Measurements from ENCODE around the gene LIPC.

Gene LIPC

DNA sequence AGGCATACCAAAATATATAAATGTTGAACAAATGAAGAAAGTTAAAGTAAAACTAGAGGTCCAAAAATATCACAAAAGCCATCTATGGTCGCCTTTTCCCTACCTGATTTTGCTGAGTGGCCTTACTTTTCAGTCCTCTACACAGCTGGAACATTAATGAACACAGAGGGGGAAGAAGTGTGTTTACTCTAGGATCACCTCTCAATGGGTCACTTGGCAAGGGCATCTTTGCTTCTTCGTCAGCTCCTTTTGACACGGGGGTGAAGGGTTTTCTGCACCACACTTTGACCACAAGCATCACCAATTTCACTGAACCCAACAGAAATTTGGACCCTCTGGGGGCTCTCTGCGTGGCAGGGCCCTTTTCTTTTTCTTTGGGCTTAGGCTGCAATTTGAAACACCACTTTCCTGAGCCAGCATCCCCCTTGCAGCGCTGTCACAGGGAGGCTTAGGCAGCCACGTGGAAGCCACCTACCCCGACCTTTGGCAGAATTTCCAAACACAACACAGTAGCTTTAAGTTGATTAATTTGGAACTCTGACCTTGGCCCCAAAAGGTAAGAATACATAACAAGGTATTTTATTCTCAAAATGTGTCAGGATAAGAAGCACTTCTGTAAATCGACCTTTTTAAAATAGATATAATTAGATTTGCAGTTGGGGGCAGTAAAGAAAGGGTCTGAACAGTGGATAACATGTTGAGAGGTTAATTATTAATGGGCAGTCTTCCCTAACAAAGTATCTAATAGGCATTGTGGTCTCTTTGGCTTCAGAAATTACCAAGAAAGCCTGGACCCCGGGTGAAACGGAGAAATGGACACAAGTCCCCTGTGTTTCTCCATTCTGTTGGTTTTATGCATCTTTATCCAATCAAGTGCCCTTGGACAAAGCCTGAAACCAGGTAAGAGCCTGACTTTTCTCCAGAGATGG, at the start of gene LIPC:
Gene LIPC, plus strand, starts transcription at position 771 of the 929 bp plus-strand sequence. Its CDS starts 42 bp downstream, at position 813.
- DNase-seq, result no peak

DNA sequence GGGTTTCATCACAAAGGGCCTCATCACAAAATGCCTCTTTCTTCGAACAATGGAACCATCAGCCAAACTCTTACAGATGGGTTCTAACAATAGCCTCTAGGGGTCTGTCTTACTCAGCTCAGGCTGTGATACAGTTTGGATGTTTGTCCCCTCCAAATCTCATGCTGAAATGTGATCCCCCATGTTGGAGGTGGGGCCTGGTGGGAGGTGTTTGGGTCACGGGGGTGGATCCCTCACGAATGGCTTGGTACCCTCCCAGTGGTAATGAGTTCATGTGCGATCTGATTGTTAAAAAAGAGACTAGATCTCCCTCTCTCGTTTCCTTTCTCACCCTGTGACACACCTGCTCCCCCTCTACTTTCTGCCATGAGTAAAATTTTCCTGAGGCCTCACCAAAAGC, 47.9 kb upstream of the LIPC start:
- no peak for DNase-seq

DNA sequence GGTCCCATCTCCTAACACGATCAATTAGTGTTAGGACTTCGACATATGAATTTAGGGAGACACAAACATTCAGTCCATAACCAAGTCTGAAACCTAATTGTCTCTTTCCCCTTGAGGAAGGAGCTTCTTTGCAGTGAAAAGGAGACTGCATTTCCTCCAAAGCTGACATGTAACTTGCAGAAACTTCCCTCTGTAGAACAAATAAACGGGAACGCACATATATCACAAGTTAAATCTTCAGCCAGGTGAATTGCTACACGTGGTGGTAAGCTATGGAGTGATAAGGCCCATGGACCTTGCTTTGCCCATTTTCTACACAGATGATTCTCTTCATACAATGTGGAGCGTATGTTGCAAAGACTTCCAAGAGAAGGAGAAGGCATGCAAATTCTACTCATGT, 47.1 kb upstream of the LIPC start:
- DNase-seq, result no peak

DNA sequence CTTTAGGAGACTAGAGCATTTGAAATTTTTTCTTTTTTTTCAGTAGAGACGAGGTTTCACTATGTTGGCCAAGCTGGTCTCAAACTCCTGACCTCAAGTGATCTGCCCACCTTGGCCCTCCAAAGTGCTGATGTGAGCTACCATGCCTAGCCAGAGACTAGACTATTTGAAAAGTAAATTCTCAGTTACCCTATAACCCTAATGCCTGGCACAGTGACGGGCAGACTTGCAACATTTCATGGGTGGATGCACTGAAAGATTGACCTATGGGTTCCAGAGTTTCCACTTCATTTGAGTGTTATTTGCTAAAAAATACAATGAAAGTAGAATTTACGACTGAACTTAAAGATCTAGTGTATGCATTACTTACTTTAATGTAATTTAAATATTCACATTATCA, 45.7 kb upstream of the LIPC start:
- DNase-seq, result no peak

DNA sequence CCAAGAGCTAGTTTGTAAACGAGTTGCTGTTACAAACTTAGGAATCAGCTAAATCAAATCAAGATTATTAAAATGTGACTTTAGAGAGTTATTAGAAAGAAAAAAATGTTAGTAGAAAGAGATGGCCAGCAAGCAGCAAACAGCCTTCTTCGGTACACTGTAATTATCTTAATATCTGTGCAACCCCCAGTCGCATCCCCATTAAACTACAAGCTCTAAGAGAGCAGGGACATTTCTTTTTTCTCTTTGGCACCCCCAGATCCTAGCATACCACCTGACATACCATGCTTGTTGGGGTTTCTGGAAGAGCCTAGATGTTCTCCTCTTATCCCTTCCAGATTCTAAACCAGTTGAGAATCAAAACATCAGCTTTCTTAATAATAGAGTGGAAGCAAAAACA, 45.1 kb upstream of the LIPC start:
- DNase-seq, result no peak

DNA sequence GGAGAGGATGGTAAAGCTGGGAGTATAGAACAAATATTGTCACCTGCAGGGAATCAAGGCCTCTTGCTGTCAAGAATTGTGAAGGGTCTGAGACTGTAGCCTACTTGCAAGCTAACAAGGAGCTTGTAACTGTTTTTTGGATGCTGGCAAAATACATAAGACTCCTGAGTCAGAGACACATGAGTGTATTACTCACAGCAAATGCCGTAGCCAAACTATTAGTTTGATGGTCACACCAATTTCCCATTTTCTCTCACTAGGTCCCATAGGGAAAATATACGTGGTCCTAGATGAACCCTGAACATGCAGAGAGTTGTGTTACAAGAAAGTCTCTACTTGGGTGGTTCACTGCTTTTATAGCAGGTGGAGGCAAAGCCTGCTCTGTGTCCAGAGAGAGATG, 44.7 kb upstream of the LIPC start:
- peak; percentile 75 for DNase-seq

DNA sequence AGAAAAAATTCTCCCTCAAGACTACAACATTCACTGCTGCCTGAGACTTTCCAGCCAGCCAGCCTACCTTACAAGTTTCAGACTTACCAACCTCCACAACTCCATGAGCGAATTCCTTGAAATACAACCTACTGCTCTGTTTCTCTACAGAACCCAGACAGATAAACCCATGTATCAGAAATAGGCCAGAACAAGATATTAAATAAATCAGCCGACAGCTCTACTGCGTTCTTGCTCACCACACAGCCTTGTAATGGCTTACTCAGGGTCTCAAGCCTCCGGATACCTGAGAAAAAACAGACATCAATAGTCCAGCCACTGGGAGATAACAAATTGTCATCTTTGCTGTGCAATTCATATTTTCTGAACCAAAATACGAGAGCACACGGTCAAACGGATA, 43.6 kb upstream of the LIPC start:
- no peak for DNase-seq

DNA sequence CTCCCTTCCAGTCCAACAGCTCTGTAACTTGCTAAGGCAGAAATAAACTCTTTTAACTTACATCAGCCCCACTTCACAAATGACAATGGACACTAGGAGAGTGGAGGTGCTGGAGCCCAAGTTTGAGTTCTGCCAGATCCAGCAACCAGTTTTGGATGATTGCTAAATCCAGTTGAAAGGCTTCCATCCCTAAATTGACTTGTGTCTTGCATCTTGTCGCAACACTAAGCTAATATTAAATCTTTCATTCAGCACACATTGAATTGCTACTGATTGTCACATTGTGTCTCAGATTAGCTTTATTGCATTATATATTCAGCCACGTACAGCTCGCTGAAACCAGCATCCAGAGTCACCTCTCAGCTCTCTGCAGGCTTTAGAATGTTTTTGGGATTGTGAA, 41.7 kb upstream of the LIPC start:
- no peak for DNase-seq

DNA sequence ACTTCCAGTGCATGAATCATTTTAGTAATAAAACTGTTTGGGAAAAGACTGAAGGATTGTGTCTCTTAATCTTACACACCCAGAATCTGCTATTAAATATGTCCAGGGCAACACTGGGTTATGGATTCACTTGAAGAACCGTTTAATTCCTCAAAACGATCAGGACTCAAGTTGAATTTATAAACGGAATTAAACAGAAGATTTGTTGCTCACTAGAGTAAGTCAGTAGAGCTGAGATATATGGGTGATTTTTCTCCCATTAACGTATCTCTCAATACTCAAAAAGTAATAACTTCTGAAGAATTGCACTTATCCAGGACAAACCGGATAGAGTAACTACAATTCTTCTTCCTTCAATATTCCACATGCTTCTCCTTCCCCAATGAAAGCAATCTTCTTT, 41.1 kb upstream of the LIPC start:
- no peak for DNase-seq

DNA sequence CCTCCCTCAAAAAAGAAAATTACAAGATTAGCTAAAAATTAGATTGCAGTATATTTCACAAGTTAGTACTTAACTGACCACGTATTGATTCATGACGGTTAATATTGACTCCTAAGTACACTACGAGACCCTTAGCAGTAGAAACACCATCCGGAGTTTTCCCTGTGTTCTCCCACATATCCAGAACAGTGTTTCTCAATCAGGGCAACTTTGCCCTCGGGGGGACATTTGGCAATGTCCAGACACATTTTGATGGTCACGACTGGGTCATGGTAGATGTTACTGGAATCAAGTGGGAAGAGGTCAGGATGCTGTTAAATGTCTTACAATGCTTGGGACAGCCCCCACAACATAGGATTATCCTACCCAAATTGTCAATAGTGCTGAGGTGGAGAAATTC, 40.7 kb upstream of the LIPC start:
- DNase-seq, result no peak

DNA sequence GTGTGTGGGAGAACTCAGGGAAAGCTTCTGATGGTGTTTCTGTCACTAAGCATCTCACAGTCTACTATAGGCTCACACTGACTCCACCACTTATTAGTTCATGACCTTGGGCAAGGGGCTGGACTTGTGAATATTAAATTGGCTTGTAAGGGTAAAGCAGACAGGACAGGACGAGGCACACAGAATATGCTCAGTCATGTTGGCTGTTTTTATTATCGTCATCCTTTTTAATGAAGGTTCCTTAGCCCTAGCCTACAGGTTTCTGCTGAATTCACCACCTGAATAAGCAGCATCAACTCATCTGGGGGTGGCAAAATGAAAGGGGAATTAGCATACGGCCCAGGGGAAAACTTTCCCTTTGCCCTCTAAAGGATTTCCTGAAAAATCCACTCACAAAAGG, 39.6 kb upstream of the LIPC start:
- DNase-seq, result no peak

DNA sequence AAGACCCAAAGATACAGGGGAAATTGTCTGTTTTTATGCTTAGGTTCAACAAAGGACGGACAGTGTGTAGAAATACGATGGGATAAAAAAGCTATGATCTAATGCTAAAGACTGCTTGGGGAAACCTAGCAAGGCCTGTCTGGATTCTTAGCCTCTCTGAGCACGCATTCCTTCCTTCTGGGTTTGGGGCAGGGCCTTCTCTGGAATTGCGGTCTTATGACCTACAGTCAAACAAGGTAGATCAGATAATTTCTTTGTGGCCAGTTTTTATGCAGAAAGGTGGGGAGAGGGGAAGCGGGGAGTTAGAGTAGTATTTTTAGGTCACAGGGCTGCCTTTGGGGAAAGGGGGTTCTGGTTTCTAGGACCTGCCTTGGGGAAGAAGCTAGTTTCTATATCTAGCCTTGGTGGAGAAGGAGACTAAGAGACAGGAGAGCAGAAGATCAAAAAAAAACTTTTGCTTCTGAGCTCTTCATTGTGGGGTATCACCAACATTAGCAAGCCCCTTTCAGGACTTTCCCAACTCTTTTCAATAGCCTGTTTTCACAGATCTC, 39.1 kb upstream of the LIPC start:
- DNase-seq, result peak; percentile 36

DNA sequence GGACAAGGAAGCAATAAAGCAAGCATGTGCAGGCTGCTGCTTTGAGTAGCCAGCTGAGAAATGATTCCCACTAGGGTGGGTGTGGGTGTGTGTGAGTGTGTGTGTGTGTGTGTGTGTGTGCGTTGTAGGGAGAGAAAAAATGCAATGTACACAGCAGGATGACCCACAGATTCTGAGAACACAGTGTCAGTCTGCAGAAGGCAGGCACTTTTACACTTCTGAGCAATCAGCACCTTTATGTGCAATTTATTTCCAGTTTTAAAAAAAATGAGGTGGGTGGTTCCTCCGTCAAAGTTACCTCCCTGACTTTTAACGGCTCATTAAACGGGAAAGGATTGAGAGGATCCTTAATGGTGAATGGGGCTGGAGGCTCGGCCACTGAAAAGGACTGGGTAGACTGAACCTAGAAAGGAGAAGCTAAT, 38.5 kb upstream of the LIPC start:
- DNase-seq, result peak; percentile 43

DNA sequence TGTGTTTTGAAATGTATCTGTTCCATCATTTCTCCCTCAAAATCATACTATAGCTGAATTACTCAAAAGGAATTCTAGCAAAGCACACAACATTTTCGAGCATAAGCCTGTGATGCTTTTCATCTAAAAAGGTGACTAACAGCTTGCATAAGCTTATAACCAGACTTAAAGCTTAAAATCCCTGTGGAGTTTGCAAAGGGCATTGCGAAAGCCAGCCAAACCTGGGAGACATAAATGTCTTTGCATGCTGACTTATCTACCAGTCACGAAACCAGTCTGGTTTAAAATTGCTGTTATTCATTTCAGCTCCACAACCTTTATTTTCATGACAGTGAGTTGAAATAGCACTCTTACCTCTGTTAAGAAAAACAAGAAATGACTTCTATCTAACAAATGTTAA, 35.6 kb upstream of the LIPC start:
- peak; percentile 97 for DNase-seq

DNA sequence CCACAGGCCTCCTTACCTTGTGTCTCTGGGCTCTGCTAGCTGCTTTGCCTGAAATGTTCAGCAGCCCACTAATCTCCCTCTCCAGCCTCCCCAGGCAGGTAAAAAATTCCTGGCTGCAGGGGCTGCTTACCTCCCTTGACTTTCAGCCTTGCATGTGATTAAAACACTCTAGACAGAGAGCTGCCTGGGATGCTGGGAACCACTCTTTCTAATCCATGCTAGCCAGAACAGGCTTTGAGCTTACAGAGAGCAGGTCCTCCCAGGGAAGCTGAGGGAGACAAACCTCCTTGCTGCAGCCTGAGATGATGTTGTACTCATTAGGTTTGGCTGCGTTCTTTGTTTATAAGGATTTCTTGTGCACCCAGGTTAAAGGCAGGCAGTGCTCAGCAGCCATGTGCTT, 33.7 kb upstream of the LIPC start:
- no peak for DNase-seq

DNA sequence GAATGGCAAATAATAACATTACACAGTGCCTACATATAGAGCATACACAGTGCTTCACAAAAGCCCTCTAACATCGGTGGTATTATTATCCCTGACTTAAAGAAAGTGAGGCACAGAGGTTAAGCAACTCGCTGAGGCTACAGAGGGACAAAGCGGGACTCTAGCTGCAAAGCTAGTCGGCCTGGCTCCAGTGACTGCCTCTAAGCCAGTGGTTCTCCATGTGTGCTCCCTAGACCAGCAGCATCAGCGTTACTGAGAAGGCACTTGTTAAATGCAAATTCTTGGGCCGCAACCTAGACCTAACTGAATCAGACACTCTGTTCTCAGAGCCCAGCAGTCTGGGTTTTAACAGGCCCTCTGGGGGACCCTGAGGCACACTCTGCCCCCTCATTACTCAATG, 33.1 kb upstream of the LIPC start:
- no peak for DNase-seq

DNA sequence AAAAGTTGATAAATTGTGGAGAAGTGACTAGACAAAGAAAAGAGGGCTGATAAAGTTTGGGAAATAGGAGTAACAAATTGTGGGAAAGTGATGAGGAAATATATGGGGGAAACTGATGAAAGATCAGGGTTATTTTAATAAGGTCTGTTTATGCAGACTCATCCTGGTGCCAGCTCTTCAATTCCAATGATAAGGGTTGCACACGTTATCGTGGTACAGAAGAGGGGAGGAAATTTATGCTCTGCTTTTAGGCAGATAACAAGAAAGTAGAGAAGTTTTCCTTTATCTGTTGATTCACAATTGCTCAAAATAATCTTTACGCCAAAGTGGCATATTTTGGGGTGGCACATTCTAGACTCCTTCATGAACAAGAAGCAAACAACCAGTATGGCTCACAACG, 32.1 kb upstream of the LIPC start:
- no peak for DNase-seq

DNA sequence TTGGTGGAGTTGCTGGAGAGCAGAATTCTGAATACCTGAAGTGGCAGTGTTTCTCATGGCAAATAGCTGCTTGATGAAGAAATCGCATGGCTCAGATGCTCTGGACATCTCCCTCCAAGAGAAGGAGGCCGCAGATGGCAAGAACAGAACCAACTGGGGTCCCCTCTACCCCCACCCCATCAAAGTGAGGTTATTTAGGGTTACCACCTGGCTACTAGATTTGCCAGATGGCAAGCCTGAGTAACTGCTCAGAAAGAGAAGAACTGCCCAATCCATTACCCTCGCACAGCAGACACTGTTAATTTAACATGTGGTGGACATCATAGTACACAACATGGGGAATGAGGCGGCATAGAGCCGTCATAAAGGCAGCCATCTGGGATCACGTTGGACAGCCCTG, 30.5 kb upstream of the LIPC start:
- no peak for DNase-seq

DNA sequence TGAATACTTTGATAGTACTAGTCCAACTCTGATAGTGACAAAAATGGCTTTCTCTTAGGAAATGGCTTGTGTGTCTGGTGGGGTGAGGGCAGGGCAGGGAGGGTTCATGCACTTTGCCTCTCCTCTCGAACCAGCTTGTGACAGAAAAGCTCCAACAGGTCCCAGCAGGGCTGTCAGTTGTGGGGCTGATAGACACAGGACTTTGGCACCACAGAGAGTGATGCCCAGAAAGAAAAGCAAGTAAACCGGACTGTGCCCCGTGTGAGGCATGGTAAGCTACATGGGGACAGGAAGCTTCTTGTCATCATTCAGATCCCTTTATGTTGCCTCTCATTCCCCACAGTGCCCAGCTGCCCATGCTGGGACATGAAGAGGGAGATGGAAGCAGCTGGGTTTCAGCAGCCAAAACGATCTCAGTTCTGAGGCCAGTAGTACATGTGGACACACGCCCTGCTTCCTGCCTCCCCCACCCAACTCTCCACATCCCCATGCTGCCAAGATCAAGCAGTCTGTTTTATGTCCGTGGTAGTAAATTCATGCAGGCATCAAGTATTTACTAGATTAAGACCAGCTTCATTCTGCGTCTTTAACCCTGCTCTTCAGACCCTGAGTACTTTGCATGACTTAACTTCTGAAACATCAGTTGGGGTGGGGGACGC, 29.7 kb upstream of the LIPC start:
- no peak for DNase-seq

DNA sequence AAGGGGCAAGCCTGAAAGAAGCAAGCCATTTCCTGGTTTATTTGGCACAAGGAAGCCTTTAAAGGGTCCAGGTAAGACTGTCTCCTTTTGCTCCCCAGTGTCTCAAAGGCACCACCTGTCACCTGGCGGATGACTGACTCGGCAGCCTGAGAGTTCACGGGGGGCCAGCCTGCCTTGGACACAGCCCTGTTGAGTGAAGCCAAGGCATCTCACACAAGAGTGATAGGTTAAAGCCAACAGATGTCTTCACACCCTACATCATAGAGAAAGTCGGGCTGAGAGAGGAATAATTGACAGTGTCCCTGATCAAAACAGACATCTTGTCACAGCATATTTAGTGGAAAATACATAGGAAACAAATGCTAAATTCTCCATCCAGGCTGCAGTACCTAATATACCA, 28.2 kb upstream of the LIPC start:
- no peak for DNase-seq

DNA sequence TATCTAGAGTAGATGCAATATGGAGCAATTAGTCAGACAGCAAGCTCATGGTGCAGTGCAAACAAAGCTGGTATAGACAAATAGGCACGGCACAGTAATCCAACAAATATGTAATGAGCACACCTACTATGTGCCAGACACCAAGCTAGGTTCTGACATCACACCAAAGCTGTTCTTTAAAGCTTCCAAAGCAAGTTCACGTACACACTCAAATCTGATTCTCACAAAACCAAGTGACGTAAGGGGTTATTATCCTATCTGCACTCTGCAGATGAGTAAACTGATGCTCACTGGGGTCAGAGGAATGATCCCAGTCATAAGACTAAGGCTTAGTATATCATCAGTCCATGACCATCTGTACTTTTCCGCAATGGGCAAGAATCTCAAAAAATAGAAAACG, 27.8 kb upstream of the LIPC start:
- no peak for DNase-seq

DNA sequence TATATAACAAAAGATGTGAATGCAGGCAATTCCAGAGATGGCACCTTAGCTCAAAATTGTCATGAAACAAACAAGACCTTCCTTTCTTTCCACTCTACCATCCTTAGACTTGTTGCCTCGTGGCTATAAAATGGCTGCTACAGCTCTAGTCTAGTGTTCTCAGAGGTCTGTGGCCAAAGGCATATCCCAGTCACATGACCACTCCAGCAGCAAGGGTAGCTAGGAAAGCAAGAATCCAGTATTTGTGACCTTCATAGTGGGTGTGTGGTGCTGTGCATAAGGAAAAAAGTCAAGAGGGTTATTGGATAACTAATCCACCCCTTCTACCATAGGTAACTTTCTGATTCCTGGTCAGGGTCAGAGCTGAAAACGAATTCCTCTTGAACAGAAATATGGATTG, 27.1 kb upstream of the LIPC start:
- no peak for DNase-seq

DNA sequence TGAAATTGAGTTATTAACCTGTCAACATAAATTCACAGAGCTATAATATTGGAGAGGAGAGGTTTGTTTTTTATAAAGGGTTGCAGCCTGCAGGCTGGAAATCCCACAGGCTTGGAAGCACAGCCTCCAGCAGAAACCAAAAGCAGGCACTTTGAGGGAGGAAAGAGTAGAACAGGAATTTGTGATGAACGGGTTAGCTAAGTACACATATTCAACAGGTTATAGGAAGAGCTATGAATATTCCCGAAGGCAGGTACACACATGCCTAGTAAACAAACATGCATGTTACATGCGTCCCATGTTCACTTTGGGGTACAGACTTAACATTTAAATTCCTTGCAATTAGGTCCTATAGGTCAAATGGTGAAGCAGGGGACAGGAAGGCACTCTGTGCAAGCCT, 25.9 kb upstream of the LIPC start:
- DNase-seq, result no peak

DNA sequence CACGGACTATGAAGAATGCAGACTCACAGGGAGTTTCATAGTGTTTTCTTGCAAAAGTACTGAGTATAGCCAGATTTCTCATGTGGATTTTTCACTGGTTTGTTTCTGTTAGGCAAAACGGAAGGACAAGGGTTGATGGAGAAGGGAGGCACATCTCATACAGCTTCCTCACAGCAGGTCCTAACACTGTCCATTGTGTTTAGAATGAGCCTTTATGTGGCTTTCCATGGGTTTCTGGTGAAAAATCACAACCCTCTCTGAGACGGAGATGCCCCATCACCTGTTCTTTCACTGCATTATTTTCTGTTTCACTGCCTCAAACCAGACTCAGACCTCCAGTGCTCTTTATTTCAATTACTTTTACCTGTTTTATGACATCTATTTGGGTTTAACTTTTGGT, 25.0 kb upstream of the LIPC start:
- DNase-seq, result no peak

All from fibroblast of skin of right biceps (primary cell).